Loucy (cell line): ENCODE data around the gene CNTROB.

ENCODE experiments used
- H2AFZ ChIP-seq: fragments of 200-600 bp; sonication (generic); 2 replicates; pipeline ENCODE4 v1.6.0; 2016; ENCODE audit warnings: antibody characterized with exemption, mild to moderate bottlenecking, low read length, moderate library complexity
- H3F3A ChIP-seq: fragments of 200-600 bp; 2 replicates; pipeline ENCODE4 v1.6.0; 2016; ENCODE audit warnings: antibody characterized with exemption, low read depth, mild to moderate bottlenecking
- H3K27me3 ChIP-seq: fragments of 200-600 bp; sonication (generic); 2 replicates; pipeline ENCODE4 v1.6.1; 2014; ENCODE audit warnings: low read length, mild to moderate bottlenecking; ENCODE audit not compliant: insufficient read depth, poor library complexity, severe bottlenecking
- H3K36me3 ChIP-seq: fragments of 200-600 bp; sonication (generic); 2 replicates; pipeline ENCODE4 v1.6.1; 2016; ENCODE audit warnings: low read length; ENCODE audit not compliant: insufficient read depth
- H3K4me1 ChIP-seq: fragments of 200-600 bp; sonication (generic); 2 replicates; pipeline ENCODE4 v1.5.1; 2014; ENCODE audit warnings: low read length, mild to moderate bottlenecking; ENCODE audit not compliant: insufficient read depth, poor library complexity, severe bottlenecking
- H3K4me2 ChIP-seq: fragments of 200-600 bp; sonication (generic); 2 replicates; pipeline ENCODE4 v1.6.0; 2014; ENCODE audit warnings: antibody characterized with exemption, low read length, low read depth, mild to moderate bottlenecking; ENCODE audit not compliant: poor library complexity, severe bottlenecking
- H3K4me3 ChIP-seq: fragments of 200-600 bp; sonication (generic); 2 replicates; pipeline ENCODE4 v1.5.1; 2014; ENCODE audit warnings: low read length, mild to moderate bottlenecking, mixed read lengths; ENCODE audit not compliant: poor library complexity, severe bottlenecking
- H3K79me2 ChIP-seq: fragments of 200-600 bp; sonication (generic); 2 replicates; pipeline ENCODE4 v1.6.1; 2014; ENCODE audit warnings: low read length; ENCODE audit not compliant: insufficient read depth
- H3K9ac ChIP-seq: fragments of 200-600 bp; sonication (generic); 2 replicates; pipeline ENCODE4 v1.6.0; 2014; ENCODE audit warnings: mild to moderate bottlenecking, low read depth, low read length, moderate library complexity; ENCODE audit not compliant: poor library complexity, severe bottlenecking
- H3K9me2 ChIP-seq: fragments of 200-600 bp; sonication (generic); replicated peaks from 2 replicates; pipeline ENCODE4 v1.6.1; 2016; ENCODE audit warnings: low read depth, low read length, mixed read lengths
- H3K9me3 ChIP-seq: fragments of 200-600 bp; sonication (generic); 2 replicates; pipeline ENCODE4 v1.6.1; 2014; ENCODE audit warnings: mild to moderate bottlenecking, antibody characterized with exemption, low read length, low read depth; ENCODE audit not compliant: insufficient read depth
- H4K20me1 ChIP-seq: fragments of 200-600 bp; sonication (generic); 2 replicates; pipeline ENCODE4 v1.6.0; 2014; ENCODE audit warnings: antibody characterized with exemption, low read length, mild to moderate bottlenecking; ENCODE audit not compliant: insufficient read depth, poor library complexity, severe bottlenecking
- EZH2phosphoT487 ChIP-seq: fragments of 200-600 bp; IDR thresholded peaks from 2 replicates; pipeline ENCODE4 v1.6.1; 2018; ENCODE audit warnings: antibody characterized with exemption, mild to moderate bottlenecking, moderate library complexity, borderline replicate concordance
- TF ChIP-seq, protein P1 (sequence below): fragments of 200-600 bp; sonication (generic); conservative IDR thresholded peaks from 2 replicates; pipeline ENCODE4 v1.5.1; 2014; ENCODE audit warnings: mild to moderate bottlenecking, antibody characterized with exemption, low read length

Gene CNTROB

DNA sequence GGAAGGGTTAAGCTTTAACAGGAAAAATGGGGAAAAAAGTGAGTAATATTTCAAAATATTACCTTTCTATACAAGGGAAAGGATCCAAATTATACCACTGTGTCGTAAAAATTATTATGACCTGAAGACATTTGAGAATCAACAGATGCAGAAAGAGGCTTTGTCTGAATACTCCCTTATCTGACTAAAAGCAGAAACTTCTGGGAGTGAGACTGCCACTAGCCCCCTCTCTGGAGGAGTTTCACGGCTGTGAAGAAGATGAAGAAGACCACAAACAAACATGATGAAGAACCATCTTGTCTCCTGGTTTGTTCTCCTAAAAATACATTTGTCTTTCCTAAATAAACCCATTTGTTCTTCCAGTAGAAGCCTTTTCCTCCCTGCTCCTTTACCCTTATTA, 29.4 kb downstream of the CNTROB start:
- Histone ChIP-seq H3K9me2 (no peaks in the 10 kb centered on the region), H3K4me2 (no peak overlapping the region)

DNA sequence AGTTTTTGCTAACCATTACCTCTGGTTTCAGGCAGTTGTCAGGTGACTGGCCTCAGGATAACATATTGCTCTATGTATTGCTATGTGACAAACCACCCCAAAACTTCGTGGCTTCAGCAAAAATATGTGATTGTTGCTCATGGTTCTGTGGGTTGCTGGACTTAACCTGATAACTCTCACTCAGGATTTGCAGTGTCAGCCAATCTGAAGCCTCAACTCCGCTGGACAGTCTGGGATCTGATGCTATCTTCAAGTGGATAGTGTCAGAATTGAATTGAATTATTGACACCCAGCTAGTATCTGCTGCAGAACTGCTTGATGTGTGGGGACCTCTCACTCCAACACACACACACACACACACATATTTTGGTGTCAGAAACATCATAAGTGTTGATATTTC, 35.7 kb downstream of the CNTROB start:
- Histone ChIP-seq H3K27me3 (no peaks in the 10 kb centered on the region), H3K9me3 (no peaks in the 10 kb centered on the region), H3K79me2 (no peaks in the 10 kb centered on the region), H2AFZ (no peak overlapping the region), H3K4me3 (no peak overlapping the region), H3F3A (no peaks in the 10 kb centered on the region), H4K20me1 (no peaks in the 10 kb centered on the region), H3K4me1 (no peaks in the 10 kb centered on the region), H3K36me3 (no peaks in the 10 kb centered on the region), H3K9me2 (no peaks in the 10 kb centered on the region), H3K9ac (no peak overlapping the region), H3K4me2 (no peak overlapping the region)
- TF ChIP-seq, protein P1, sequence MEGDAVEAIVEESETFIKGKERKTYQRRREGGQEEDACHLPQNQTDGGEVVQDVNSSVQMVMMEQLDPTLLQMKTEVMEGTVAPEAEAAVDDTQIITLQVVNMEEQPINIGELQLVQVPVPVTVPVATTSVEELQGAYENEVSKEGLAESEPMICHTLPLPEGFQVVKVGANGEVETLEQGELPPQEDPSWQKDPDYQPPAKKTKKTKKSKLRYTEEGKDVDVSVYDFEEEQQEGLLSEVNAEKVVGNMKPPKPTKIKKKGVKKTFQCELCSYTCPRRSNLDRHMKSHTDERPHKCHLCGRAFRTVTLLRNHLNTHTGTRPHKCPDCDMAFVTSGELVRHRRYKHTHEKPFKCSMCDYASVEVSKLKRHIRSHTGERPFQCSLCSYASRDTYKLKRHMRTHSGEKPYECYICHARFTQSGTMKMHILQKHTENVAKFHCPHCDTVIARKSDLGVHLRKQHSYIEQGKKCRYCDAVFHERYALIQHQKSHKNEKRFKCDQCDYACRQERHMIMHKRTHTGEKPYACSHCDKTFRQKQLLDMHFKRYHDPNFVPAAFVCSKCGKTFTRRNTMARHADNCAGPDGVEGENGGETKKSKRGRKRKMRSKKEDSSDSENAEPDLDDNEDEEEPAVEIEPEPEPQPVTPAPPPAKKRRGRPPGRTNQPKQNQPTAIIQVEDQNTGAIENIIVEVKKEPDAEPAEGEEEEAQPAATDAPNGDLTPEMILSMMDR, result no peak
- TF ChIP-seq EZH2phosphoT487, result no peak

More for the DNA sequence above, 29.4 kb downstream of the CNTROB start:
- Histone ChIP-seq H3F3A (no peaks in the 10 kb centered on the region), H3K36me3 (no peaks in the 10 kb centered on the region), H3K27me3 (no peaks in the 10 kb centered on the region), H3K9ac (no peak overlapping the region), H3K4me3 (no peak overlapping the region), H4K20me1 (no peaks in the 10 kb centered on the region), H3K79me2 (no peaks in the 10 kb centered on the region), H2AFZ (no peak overlapping the region), H3K9me3 (no peaks in the 10 kb centered on the region), H3K4me1 (no peaks in the 10 kb centered on the region)
- TF ChIP-seq EZH2phosphoT487, result no peak
- TF ChIP-seq, protein P1, result no peak

DNA sequence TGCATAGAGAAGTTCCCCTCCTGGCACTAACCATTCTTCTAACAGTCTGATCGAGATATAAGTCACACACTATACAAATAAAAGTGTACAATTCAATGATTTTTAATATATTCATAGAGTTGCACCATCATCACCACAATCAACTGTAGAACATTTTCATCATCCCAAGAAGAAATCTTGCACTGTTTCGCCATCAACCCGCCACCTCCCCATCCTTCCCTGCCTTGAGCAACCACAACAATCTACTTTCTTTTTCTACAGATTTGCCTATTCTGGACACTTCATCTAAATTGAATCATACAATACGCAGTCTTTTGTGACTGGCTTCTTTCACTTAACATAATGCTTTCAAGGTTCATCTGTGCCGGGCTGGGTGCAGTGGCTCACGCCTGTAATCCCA, 37.4 kb downstream of the CNTROB start:
- Histone ChIP-seq H4K20me1 (no peaks in the 10 kb centered on the region), H3K79me2 (no peaks in the 10 kb centered on the region), H2AFZ (no peak overlapping the region), H3F3A (no peaks in the 10 kb centered on the region), H3K4me3 (no peak overlapping the region), H3K4me1 (no peaks in the 10 kb centered on the region), H3K4me2 (no peak overlapping the region), H3K9me3 (peaks cover 2% of the 10 kb centered on the region; the same call in 1 of the 2 replicates), H3K9ac (no peak overlapping the region), H3K9me2 (no peaks in the 10 kb centered on the region), H3K27me3 (no peaks in the 10 kb centered on the region), H3K36me3 (no peaks in the 10 kb centered on the region)
- TF ChIP-seq EZH2phosphoT487, result no peak
- TF ChIP-seq, protein P1, result no peak
